ENCODE measurements around the gene ANKK1.

The ANKK1 gene

DNA sequence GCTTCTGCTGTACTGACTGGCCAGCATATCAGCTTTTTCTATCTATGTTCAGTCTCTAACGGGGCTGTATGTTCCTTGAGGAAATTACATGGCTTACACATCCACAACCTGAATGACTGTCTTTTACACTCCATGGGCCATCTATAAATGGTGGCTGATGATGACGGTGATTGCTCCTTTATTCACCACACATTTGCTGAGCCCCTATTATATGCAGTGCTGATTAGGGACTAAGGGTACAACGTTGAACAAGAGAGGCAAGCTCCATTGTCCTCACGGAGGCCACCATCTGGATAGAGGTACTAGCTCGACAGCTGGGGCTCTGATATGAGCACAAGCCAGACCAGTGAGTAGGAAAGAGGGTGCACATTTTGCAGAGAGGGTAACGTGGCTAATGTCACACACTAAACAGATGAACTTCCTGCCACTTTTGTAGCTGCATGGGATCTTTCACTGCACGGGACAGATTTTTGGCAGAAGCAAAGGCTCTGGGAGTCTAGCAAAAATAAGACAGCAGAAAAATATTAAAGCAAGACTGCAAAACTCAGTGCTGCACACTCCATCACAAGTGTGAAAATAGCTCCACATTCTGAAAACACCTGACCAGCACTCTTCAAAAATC is 57.0 kb downstream of the ANKK1 start:
- DNase-seq (ENCODE audit: low read depth, low spot score), result no peak
- no peak overlapping the region for H3K4me3 ChIP-seq (ENCODE audit: low read length)

DNA sequence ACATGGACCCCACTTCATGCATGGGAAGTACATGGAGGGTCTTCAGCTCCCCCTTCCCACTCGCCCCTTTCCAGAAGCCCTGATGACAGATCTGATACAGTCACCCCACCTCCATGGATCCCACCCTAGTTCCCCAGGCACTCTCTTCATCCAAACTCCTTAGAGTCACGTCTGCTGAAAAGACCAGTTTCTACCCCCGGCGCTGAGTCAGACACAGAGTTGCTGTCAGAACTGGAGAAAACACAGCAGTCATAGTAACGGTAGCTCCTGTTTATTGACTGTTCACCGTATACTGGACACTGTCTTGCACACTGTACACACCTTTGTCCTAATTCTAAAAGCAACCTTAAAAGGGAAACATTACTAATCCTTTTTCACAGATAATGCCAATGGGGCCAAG is 58.5 kb downstream of the ANKK1 start:
- no peak overlapping the region for H3K4me3 ChIP-seq (ENCODE audit: low read length)
- DNase-seq (ENCODE audit: low read depth, low spot score), result no peak

DNA sequence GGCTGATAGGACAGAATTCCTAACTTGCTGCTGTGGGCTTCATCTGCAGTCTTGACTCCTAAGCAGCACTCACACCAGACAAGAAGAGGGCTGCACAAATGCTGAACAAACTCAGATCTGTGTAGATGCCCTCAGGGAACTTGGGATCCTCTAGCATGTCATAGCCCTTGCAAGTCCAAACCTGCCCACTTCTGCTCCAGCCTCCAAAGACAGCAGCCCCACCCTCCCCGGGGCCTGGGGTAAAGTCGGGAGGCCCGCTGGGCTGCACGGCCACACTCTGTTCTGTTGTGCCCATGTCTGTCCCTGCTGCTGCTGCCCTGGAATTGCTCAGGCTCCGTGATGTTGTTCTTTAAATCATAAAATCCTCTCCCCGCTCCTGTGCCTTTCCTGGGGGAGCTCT is 59.4 kb downstream of the ANKK1 start:
- DNase-seq (ENCODE audit: low read depth, low spot score), result no peak
- H3K4me3 ChIP-seq (ENCODE audit: low read length), result no peak overlapping the region

DNA sequence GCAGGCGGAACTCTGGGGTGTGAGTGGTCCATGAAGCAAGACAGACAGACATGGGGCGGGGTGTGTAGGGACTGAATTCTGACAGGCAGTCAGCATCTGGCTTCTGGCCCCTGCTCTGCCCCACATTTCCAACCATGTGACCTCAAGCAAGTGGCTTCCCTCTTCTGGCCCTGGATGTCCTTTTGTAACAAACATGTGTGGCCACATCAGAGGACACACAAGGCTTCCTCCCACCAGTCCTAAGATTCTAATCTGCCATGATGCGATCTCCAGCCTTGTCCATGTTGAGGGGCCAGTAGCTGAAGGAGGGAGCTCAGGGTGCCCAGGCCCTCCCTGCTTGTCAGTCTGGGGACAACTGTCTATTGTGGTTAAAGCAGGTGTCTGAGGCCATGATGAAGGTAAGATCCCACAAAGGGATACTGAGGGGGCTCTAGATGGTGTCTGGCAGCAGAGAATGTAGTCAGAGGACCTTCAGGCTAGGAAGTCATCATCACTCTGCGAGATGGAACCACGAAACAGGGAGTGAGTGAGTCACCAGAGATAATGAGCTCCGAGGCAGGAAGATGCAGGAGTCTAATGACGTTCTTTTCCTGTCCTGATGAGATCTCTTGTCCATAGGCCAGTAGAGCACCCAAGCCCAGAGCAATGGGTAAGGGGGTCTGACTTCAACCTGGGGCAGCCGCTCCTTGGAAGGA is 60.2 kb downstream of the ANKK1 start:
- no peak for DNase-seq (ENCODE audit: low read depth, low spot score)
- H3K4me3 ChIP-seq (ENCODE audit: low read length), result no peak overlapping the region

DNA sequence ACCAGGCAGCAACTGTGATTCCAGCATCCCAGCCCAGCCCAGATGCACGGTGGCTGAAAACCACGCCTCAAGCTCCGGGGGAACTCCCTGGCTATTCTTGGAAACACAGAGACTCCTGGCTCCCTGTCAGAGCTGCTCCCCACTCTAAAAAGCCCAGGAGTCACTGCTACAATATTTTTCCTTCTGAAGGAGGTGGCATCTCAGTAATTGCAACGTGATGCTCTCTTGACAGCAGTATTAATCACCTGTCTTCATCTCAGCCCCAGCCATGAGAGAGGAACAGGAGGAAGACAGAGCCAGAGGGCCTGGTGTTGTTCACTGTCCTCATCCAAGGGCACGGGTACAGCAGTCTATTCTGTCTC is 60.7 kb downstream of the ANKK1 start:
- H3K4me3 ChIP-seq (ENCODE audit: low read length), result no peak overlapping the region
- DNase-seq (ENCODE audit: low read depth, low spot score), result no peak

DNA sequence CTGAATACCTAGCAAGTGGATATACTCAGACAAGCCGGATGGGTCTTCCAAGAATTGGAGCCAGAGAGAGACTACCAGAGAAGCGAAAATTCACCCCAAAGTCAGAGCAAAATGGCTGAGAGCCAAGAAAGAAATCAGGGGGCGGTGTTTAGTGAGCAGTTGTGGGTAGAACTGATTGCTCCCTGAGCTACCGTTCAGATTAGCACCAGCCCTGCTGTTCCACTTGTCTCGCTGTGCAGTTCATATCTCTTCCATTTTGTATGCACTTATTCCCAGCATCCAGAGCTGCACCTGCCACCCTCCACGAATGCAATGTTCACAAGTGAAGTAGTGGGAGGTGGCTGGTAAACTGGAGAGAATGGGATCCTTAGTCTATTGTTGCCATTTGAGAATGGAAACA is 62.2 kb downstream of the ANKK1 start:
- no peak for DNase-seq (ENCODE audit: low read depth, low spot score)
- no peak overlapping the region for H3K4me3 ChIP-seq (ENCODE audit: low read length)

All from Jurkat, Clone E6-1 (cell line).